Left hindlimb (tissue), 1 donor: ENCODE measurements around the gene EGR4.
"Not testable (repeated sequence)": the region's sequence is repeated elsewhere in the genome, so short reads cannot be mapped to it uniquely, and the experiment has no call there.

Experiments
- DNase-seq: peaks from one replicate; pipeline ENCODE4 v3.0.0-alpha.2; 2018

EGR4 gene

DNA sequence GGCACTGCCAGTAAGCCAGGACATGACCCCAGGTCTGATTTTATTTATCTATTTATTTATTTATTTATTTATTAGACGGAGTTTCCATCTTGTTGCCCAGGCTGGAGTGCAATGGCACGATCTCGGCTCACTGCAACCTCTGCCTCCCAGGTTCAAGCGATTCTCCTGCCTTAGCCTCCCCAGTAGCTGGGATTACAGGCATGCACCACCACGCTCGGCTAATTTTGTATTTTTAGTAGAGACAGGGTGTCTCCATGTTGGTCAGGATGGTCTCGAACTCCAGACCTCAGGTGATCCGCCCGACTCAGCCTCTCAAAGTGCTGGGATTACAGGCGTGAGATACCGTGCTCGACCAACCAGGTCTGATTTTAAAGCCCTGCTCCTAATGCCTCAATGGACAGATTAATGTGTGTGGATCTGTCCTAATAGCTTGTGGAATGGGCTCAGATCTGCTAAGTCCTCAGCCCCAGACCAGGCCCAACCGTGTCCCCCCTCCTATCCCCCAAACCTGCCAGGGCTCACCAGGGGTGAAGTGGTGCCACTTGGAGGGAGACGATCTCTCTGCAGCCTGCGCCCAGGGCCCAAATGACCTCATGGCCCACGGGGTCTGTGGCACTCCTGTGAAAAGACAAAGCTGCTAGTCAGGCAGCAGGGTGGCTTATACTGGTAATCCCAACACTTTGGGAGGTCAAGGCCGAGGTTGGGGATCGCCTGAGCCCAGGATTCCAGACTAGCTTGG, 30.5 kb downstream of the EGR4 start:
- DNase-seq: not testable (repeated sequence)

DNA sequence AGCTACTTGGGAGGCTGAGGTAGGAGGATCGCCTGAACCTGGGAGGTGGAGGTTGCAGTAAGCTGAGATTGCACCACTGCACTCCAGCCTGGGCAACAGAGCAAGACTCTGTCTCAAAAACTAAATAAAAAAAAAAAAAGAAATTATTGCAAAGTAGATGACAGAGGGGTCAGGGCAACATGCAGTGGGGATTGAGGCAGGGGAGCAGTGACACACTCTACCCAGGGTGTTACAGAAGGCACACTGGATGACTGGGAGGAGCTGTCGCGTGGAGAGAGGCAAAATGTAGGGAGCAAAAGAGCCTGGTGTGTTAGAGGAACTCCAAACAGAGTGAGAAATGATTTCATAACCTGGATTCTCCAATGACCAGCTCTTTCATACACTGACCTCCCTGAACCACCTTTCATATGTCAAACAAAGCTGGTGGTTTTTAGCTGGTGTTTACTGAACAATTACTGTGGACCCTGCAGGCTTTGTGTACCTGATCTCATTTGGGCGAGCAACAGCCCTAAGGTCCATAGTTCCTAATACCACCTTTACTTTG, 31.2 kb downstream of the EGR4 start:
- no peak for DNase-seq

DNA sequence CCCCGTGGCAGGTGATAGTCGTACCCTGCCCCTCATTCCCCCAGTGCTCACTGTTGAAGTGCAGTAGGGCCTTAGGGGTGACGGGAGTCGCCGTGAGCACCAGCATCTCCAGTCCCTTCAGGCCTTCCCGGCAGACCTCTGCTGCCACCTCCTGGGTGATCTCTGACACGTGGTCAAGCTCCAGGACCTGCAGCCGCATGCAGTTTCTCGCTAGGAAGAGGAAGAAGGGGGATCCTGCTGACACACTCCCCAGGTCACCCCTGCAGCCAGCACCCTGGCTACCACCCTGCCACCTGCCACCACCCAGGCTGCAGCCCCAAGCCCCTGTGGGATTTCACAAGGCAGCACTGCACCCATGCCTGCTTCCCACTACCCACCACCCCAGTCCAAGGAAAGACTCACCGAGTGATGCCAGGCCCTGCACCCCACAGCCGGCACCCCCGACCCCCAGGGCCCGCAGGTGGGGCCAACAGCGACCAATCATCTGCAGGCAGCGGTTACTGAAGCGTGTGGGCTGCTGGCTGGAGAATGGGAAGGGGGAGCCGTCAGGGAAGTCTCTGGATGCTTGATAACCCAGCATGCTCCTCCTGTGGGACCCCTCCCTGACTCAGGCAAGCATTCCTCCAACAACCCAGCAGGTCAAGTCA, 32.9 kb downstream of the EGR4 start:
- DNase-seq: no peak

DNA sequence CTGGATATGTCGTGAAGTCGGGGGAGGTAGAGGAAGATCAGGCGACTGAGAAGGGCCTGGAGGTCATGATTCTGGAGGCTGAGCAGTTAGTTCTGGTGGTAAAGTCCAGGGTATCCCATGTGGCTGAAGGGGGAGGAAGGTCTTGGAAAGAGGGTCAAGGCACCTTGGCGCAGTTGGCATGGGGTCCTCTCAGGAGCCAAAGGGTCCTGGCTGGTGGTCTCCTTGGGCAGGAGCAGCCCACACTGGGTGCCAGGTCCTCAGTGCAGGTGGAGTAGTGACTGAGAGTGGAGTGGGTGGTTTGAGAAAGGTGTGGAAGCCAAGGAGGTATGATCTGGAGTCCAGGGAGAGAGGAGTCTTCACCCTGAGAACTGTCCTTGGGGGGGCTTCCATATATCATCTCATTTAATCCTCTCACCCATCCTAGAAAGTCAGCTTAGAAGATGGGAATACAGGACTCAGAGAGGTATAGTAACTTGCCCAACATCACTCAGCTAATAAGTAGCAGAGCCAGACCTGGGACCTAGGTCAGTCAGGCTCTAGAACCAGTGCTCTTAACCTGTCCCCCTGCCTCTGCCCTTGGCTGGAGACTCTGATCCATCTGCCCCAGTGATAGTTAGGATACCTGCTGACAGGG, 33.5 kb downstream of the EGR4 start:
- no peak for DNase-seq

DNA sequence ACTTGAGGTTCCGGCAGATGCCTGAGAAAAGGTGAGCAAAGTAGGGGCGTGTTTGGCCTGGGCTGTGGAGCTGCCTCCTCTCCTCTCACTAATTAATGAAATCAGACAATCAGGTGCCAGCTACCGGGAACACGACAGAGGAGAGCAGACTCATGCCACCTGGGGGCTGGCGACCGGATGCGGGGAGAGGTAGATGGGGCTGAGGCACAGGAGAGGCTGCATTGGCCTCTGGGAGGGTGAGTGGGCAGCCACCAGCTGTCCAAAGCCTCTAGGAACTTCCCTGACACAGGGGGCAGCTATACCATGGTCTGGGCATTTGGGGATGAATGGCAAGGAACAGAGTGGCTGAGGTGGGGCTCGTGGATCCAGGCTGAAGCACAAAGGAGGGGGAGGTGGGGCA, 34.1 kb downstream of the EGR4 start:
- DNase-seq: no peak

DNA sequence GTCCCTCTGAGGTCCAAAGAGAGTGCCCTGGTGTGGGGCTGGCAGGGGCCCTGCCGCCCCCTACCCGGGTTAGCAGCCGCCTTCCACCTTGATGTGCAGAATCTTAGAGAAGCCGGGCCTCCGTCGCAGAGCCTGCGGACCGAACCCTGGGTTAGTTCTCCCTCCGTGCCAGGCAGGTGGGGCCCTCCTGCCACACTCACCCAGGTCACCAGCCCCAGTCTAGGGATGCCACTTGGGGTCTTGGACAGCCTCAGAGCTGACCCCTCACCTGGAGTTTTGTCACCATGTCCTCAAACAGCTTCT, 34.5 kb downstream of the EGR4 start:
- DNase-seq: no peak

DNA sequence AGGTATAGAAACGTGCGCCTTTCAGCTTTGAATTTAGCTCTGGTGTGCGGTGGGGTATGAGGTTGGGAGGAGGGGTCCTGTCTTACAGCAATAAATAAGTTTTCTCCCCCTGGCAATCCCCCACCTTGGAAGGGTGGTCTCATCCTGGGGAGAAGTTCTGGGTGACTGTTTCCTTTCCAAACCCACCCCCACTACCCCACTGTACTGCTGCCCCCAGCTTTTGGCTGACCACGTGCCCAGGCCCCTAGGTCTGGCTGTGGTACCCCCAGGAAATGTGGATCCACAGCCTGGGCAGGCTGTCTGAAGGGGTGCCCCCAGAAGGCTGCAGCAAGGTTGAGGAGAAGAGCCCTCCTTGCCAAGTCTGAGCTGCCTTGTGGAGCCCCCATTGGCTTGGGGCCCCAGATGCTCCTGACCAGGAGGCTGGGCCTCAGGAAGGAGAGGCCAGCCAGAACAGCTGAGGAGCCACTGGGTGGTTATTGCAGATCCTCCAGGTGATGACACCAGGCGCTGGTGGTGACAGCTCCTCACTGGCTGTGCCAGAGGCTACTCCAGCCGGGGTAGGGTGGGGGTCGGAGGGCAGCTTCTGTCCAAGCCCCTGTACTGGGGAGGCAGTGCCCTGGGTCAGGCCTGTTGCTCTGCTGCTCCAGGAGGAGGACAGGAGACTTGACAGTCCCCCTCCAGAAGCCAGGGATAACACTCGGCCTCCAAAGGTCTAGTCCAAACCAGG, 35.0 kb downstream of the EGR4 start:
- DNase-seq: no peak

DNA sequence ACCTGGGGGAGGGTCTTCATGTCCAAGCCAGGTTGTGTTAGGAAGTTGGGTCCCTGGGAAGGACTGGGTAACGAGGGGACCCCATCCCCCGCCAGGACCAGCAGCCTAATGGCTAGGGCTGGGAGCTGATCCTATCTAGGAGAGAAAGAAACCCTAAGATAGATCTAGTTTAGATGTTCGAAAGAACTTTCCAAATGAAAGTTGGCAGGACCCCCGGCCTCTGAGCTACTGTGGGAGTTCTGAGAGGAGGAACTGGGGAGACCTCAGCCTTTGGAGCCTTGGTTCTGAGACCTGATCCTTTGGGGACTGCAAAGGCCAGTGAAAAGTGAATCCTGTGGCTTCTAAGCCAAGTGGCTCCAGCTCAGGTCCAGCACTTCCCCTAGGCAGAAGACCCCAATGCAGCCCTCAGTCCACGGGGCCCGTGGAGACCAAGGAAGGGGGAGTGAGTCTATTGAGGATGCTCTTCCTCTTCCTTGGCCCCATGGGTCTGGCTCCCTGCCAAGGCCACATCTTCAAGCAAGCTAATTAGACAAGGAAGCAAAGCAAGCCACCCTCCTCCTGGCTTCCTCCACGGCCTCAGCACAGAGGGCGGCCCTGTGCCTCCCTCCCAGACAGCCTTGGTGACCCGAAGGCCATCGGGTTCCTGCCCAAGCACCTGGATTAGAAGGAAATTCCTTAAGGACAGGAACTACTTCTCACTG, 35.8 kb downstream of the EGR4 start:
- no peak for DNase-seq

DNA sequence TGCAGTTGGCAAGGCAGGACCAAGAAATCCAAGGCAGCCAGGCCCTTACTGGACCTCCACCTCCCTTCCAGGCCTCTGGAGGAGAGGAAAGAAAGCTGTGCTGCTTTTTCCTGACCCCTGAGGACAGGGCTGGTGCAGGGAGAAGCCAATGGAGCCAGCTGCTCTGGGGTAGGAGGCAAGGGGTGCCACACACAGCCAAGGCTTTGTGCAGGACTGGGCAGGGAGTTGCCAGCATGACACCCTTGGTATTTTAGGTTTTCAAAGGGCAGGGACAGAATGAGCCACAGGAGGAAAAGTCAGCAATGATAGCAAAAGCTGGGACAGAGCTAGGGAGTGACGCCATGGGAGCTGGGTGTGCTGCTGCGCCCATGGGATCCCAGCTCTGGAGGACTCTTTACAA, 36.3 kb downstream of the EGR4 start:
- no peak for DNase-seq

DNA sequence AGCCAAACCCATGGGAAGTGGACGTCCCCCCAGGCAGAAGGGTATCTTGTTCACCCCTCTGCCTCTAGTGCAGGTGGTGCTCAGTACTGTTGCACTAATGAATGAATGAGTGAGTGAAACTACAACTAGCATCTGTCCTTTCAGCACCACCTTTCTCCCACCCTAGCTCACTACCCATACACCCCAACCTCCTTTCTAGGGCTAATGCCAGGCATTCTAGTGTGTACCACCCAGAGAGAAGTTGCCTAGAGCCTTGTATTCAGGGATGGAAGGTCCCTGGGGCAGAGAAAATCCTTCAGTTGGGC, 36.8 kb downstream of the EGR4 start:
- no peak for DNase-seq

DNA sequence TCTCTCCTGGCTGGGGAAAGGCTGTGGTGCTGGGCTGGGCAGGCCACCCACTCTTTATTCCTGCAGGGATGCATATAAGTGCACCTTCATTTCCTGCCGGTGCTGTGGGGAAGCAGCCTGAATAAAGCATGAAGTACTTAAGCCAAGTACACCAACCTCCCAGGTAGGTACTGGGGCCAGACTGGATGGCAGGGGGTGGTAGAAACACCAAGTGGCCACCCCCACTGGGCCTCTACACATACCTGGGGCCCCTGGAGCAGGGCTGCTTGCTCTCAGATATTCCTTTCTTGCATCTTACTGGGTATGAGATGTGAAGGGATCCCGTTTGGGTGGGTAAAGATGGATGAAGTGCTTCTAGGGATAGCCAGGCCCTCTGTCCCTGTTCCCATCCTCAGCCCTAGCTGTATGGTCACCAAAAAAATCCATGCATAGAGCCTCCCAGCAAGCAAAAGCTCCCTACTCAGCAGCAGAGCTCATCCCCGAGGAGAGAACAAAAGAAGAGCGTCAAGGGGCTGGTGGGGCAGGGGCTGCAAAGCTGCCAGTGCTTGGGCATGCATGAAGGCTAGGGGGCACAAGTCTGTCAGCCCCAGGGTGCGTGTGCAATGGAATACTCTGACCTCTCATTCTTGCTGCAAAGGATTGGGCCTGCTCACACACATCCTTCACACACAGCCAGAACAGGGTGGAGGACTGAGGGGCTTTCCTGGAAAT, 37.3 kb downstream of the EGR4 start:
- no peak for DNase-seq

DNA sequence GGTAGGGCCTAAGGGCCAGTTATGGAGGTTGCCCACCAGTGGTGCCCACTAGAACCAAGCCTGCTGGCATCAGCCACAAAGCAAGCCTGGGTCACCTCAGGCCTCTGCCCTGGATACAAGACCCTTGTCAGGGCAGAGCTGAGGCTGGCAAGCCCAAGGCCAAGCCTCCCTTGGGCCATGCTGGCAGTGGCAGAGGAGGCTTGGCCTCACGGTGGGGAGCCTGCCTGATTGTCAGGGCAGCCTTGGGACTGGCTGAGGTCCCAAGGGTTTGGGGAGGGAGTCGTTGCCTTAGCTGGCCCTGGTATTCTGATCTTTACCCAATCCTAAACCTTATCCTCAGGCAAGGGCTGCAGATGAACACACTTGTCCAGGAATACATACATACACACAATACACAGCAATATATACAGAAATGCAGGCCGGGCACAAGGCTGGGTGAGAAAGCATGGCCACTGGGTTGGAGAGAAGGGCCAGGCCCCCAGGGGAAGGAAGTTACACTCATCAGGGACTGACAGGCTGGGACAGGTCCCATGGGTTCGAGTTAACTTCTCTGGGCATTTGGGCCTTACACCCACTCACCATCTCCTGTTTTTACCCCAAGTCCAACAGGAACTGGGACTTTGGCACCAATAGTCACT, 38.2 kb downstream of the EGR4 start:
- no peak for DNase-seq

DNA sequence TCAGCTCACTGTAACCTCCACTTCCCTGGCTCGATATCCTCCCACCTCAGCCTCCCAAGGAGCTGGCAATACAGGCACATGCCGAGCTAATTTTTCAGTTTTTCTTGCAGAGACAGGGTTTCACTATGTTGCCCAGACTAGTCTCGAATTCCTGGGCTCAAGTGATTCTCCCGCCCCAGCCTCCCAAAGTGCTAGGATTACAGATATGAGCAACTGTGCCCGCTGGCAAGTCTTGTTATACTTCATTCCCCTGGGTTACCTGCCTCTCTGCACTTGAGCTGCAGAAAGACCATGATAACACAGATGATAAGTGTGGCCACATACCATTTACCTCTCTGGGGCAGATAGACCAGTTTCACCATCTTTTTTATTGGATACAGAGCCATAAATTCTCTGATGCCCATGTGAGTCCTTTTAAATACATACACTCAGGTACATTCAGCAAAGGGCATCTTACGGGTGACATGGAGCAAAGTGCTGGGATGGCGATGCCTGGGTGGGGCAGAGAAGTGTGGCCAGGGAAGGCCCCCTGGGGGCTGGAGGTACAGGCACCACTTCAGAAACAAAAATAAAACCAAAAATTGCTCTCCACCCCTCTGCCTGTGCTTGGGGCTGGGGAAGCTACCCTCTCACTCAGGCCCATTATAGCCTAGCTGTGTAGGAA, 38.9 kb downstream of the EGR4 start:
- DNase-seq: no peak

DNA sequence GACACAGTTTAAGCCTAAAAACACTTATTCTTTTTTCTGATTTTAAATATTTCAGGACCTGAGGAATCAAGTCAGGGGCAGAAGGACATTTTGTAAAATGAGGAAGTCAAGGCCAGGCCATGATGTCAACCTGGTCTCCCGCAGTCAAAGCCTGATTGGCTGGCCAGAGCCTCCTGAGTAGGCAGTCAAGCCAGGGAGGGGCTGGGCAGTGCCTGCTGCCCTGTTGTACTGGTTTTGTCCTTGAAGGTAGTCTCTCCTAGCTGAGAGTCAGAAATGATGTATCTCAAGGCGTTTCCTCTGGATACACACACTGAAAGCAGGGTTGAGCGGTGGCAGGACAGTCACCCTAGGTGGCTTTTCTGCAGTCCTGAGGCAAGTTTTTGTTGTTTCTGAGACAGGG, 39.4 kb downstream of the EGR4 start:
- no peak for DNase-seq

DNA sequence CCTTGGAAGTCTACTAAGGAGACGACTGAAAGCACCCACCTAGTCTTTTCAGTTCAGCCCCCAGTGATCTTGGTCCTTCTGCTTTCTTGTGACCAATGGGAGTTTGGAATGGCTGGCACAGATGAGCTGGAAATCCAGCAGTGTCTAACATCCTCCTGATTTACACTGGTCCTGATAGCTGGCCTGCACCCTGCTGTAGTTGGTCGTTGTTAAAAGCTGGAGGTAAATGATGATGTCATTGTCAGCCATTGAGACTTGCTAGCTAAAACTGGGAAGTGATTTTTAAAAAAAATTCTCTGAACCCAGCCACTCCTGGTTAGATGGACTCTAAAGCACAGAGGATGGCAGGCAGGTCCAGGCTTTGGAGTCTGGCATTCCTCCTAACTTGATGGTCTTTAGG, 39.9 kb downstream of the EGR4 start:
- DNase-seq: no peak

DNA sequence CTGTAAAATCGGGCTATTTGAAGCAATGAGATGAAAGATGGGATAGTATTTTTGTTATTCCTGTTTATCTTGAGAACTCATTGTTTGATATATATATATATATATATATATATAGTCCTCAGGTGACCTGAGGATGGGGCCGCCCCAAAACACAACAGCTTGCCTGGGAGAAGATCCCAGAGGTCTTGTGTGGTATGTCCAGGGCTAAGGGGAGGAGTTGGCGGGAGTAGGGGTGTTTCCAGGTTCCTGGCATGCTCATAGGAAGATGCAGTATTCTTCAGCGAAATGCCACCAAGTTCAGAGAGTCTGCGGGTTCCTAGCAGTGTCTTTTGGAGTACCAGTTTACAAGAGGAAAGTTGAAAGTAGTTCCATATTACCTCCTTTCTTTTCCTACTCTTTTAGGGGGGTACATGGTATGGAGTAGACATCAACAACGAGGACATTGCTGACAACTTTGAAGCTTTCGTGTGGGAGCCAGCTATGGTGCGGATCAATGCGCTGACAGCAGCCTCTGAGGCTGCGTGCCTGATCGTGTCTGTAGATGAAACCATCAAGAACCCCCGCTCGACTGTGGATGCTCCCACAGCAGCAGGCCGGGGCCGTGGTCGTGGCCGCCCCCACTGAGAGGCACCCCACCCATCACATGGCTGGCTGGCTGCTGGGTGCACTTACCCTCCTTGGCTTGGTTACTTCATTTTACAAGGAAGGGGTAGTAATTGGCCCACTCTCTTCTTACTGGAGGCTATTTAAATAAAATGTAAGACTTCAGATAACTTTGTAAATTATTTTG, 40.9 kb downstream of the EGR4 start:
- DNase-seq: no peak

DNA sequence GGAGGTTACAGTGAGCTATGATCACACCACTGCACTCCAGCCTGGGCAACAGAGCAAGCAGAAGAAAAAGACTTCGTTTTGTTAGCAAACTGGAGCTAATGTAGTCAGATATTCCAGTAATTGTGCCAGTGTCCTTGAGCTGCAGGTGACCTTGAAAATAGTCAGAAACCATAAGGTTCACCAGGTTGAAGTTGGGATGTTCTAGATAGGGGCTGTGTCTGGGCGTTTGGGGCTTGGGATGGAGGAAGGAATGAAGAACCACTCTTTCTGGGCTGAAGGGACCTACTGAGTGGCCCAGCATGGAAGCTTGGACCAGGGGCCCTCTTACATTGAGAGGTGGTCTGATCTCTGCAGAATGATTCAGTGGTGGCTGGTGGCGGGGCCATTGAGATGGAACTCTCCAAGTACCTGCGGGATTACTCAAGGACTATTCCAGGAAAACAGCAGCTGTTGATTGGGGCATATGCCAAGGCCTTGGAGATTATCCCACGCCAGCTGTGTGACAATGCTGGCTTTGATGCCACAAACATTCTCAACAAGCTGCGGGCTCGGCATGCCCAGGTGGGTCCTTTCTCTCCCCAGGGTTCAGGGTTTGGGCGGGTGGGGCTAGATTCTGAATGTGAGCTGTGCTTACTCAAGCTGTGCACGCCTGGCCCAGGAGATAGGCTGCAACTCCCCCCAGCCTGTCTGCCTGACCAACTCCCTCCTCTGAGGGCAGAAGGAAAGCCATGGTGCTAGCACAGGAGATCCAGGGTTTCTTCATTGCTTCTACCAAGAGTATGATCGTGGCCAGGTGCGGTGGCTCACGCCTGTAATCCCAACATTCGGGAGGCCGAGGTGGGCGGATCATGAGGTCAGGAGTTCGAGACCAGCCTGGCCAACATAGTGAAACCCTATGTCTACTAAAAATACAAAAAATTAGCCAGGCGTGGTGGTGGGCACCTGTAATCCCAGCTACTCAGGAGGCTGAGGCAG, 42.2 kb downstream of the EGR4 start:
- DNase-seq: no peak

DNA sequence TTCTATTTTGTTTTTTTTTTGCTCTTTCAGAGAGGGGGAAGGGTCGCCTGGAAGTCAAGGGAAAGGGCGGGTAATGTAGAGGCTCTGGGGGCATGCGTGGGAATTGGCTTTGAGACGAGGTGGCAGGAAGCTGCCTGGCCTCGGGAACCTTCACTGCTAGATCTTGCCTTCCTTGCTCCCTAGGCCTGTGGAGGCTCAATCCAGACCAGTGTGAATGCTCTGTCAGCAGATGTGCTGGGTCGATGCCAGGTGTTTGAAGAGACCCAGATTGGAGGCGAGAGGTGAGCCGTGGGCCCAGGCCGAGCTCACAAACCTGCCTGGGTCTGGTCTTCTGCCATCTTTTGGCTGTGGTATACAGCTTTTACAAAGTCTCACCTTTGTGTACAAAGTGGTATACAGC, 43.7 kb downstream of the EGR4 start:
- DNase-seq: no peak

DNA sequence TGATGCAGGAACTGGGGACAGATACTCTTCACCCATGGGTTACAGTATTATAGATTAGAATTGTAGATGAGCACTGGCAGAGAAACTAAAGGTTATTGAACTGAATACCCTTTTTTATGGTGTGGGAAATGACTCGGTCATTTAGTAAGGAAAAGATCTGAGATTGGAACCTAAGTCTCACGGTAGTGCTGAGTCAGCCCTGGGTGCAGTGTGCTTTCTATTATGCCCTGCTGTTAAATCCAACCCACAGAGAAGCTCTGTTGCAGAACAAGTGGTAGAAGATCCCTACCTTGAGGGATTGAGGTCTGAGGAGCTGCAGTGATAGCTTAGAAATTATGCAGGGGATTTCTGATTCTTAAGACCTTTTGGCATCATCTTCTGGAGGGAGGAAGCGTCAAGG, 46.5 kb downstream of the EGR4 start:
- DNase-seq: no peak
